GM04504 (cell line): ENCODE results near the gene RHOJ.

Source experiments
- DNase-seq: peaks from one replicate; pipeline ENCODE4 v3.0.0-alpha.2; 2012; ENCODE audit warnings: low read depth

RHOJ gene

GRCh38 chr14:63205866-63206265 lies 1.6 kb downstream of the RHOJ start:
- no peak for DNase-seq

DNA sequence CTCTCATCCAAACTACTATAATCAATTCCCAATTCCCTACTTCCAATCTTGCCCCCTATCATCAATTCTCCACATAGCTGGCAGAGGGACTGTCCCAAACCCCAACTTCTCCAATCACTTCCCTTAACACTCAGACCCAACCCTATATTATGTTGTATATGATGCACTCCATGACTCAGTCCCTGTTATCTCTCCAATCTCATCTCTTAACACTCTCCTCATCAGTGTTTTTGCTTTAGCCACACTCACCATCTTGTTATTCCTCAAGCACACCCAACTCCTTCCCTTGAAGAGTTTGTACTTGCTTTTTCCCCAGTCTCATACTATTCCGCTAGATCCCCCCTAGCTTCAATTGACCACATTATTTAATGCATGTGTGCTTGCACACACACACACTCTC lies 4.9 kb downstream of the RHOJ start:
- DNase-seq: no peak

DNA sequence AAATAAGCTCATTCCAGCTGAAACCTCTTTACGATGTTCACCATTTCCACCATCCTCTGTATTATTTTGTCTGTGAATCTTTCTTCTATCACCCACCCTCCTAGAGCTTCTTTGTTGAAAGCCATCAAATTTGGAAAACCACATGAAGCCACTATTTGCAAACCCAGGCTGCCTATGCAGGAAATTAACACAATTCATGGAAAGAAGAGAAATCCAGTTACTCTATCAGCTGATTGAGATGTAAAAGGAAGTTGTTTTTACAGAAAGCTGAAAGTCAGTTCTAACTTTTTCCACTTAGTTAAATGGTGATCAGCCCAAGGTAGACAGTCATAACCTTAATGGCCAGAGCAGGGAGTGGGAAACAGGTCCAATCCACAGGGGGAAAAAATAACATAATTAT lies 6.6 kb downstream of the RHOJ start:
- DNase-seq: no peak

GRCh38 chr14:63212209-63212608 lies 8.0 kb downstream of the RHOJ start:
- no peak for DNase-seq

DNA sequence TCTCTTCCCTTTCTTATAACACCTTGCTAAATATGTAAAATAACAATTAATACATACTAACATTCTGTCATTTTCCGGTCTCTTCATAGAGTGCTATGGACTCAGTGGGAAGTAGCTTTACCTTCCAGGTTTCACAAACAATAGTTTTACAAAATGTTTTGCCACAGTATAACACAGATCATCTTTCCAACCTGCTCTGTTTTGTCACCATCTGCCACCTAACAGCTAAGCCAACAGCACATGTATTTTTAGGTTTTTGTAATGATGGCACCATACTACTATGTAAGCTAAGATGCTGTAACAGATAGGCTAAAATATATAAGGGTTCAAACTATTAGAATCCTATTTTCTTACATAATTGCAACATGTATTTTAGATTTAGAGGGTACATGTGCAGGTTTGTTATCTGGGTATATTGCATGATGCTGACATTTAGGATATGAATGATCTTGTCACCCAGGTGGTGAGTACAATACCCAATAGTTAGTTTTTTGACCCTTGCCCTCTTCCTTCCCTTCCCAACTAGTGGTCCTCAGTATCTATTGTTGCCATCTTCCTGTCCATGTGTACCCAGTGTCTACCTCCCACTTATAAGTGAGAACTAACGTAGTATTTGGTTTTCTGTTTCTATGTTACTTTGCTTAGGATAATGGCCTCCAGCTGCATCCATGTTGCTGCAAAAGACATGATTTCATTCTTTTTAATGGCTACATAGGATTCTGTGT lies 8.7 kb downstream of the RHOJ start:
- DNase-seq: no peak

- no peak for DNase-seq
These were observed 10.4 kb downstream of the RHOJ start for GRCh38 chr14:63214417-63215196.

- DNase-seq: no peak
These were observed 16.3 kb downstream of the RHOJ start for GRCh38 chr14:63220526-63220925.

DNA sequence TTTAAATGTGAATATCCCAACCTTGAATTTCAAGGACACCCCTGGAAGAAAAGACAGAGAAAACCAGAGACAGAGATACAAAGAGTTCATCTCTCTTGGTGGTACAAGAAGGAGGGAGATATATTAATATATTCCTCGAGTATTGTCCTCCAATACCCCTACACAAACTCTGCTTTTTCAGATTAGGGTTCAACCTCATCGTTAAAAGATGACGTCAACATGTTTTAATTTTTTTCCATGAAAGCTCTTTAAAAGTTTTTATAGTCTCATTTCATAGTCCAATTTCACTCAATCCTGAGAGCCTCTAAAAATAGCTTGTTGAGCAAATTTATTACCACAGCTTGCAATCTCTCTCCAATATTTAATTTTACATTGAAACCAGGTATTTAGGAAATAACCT lies 19.4 kb downstream of the RHOJ start:
- DNase-seq: no peak

DNA sequence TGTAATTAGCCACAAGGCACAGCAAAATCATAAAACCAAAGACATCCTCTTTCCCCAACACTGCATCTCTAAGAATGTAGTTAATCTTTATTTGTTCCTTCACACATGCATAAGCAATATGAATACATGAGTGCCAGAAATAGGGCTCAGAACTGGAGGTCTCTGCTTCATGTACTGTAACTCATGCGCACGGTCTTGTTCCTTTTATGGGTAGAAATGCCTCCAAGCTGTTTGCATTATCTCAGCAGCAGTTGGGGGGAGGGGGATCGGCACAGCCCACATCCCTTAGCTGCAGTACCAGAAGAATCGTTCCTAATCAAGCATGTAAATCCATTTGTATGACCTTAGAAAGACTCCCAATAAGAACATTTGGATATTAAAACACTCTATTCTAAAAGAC lies 20.0 kb downstream of the RHOJ start:
- DNase-seq: no peak

GRCh38 chr14:63228217-63228616 lies 24.0 kb downstream of the RHOJ start:
- no peak for DNase-seq

DNA sequence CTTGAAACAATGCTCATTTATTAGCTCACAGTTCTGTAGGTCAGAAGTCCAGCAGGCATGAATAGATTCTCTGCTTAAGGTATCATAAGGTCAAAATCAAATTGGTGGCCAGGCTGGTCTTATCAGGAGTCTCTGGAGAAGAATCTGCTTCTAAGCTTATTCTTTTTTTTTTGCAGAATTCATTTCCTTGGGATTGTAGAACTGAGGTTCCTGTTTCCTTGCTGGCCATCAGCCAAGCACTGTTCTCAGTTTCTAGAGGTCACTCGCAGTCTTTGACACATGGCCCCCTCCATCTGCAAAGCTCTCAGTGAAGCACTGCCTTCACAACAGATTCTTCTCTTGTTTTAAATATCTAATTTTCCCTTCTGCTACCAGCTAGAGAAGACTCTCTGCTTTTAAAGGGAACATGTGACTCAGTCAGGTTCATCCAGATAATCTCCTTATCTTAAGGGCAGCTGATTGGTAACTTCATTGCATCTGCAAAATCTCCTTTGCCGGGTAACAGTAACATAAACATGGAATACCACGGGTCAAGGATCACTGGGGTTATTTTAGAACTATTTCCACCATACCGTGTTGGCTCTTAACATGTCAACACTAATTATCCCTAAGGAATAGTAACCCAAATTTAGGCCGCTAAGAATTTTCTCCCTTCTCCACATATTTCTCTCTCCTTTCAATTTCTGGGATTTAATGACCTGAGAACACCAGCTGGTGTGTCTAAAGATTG lies 25.3 kb downstream of the RHOJ start:
- no peak for DNase-seq

DNA sequence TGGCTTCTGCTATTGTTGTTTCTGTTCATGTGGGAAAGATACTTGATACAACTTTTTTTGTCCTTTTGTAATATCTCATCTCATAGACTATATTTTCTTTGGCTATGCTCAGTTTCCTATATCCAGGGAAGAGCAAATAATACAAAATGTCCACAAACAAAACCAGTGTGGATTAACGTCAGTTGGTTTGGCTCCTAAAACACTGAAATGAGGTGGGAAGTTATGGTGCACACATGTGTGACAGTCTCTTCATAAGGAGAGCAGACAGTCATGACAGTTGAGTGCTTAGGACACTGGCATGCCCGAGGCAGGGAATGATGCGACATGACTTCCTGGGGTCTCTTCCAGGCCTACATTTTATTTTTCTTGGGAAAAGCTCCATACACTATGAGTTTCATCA lies 27.5 kb downstream of the RHOJ start:
- DNase-seq: no peak

- DNase-seq: no peak
These were observed 33.5 kb downstream of the RHOJ start for GRCh38 chr14:63237791-63238190.

GRCh38 chr14:63240221-63240620 lies 36.0 kb downstream of the RHOJ start:
- no peak for DNase-seq

GRCh38 chr14:63241096-63241495 lies 36.9 kb downstream of the RHOJ start:
- no peak for DNase-seq

DNA sequence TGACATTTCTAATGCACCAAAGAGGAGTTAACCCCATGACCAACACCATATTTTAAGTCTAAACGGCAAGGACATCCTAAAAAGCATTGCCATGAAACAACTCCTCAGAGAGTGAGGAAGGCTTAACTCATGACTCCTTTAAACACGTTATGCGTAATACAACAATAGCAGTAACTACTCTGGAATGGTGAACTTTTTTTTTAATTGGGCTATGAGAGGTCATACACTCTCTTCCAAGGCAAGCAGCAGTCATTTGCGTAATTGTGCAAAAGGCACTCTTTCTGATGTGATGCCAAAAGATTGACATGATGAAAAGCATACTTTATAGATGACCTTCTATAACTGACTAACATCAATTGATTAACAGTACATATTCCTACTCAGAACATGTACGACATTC lies 39.4 kb downstream of the RHOJ start:
- no peak for DNase-seq

- no peak for DNase-seq
These were observed 41.6 kb downstream of the RHOJ start for GRCh38 chr14:63245893-63246292.

DNA sequence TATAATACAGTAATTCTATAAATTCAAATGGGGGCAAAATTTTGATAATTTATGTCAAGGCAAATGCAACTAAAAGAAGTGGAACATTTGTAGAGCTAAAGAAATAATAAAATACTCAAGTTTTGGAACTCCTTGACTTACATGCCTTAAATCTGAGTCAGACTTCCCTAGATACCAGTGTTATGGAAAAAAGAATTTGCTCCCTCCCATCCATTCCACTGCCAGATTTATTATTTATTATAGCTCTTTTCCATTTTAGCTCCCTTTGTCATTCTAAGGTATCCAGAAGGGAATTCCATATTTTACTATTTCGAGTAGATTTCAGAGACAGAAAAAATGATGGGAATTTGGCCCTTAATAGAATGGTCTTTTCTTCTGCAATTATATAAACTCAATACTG lies 44.0 kb downstream of the RHOJ start:
- no peak for DNase-seq

- no peak for DNase-seq
These were observed 44.8 kb downstream of the RHOJ start for GRCh38 chr14:63249092-63249491.

DNA sequence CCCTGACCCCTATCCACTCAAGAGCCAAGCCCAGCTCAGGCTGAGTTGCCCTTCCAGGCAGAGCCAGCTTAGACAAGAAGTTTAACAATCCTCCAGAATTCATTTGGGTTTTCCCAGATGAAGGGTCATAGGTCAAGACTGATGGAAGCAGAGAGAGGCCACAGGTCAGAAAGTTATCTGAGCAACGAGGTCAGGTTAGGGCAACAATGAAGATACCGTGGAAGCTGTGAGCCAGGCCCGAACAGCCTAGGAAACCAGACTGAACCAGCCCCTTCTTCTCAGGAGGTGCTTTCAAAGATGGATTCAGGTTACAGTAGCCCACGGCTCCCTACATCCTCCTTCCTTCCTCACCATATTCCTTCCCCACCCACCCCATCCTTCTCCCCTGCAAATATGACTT lies 53.1 kb downstream of the RHOJ start:
- no peak for DNase-seq

- no peak for DNase-seq
These were observed 58.2 kb downstream of the RHOJ start for GRCh38 chr14:63262446-63262845.

GRCh38 chr14:63266106-63266505 lies 61.9 kb downstream of the RHOJ start:
- no peak for DNase-seq

DNA sequence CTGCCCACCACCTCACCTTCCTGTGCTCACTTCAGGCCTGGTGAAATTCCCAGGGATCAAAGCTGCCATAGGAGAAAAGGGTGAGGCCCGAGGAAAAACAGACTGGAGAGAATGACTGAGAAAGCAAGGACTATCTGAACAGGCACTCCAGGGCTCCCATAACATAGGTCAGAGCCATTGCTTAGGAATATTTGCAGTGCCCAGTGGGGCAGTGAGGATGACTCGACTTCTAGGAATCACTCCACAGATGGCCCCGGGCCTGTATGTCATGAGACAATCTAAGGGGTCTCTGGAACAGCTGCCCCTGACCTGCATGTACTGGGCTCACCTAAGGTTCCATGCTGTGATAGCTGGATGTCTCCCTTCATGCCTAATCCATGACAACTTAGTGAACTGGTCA lies 62.9 kb downstream of the RHOJ start:
- no peak for DNase-seq
